Osteocyte (in vitro differentiated cells): ENCODE measurements around the gene PAPOLB. TPM values are rescaled to one million over a fixed set of nuclear protein-coding genes. Genes with fewer than 3 reads are reported as not detected.

Experiments
- DNase-seq: peaks from one replicate; pipeline ENCODE4 v3.0.0; 2021; ENCODE audit warnings: mixed read lengths; ENCODE audit not compliant: unreplicated experiment; ENCODE audit errors: extremely low spot score
- H3K27ac Mint-ChIP-seq: one replicate; pipeline ENCODE4 v1.8.0; 2021; ENCODE audit warnings: mild to moderate bottlenecking, mixed read lengths; ENCODE audit not compliant: unreplicated experiment
- H3K27me3 Mint-ChIP-seq: one replicate; pipeline ENCODE4 v1.8.0; 2021; ENCODE audit warnings: mixed read lengths; ENCODE audit not compliant: unreplicated experiment
- H3K36me3 Mint-ChIP-seq: one replicate; pipeline ENCODE4 v1.8.0; 2021; ENCODE audit warnings: mixed read lengths; ENCODE audit not compliant: unreplicated experiment
- H3K4me1 Mint-ChIP-seq: one replicate; pipeline ENCODE4 v1.8.0; 2021; ENCODE audit warnings: mixed read lengths; ENCODE audit not compliant: unreplicated experiment
- H3K4me3 Mint-ChIP-seq: one replicate; pipeline ENCODE4 v1.8.0; 2021; ENCODE audit warnings: mild to moderate bottlenecking, moderate library complexity, mixed read lengths; ENCODE audit not compliant: unreplicated experiment
- H3K9me3 Mint-ChIP-seq: one replicate; pipeline ENCODE4 v1.8.0; 2021; ENCODE audit warnings: mixed read lengths; ENCODE audit not compliant: unreplicated experiment
- CTCF ChIP-seq: fragments of 200-600 bp; sonication (generic); IDR thresholded peaks from 2 replicates; pipeline ENCODE4 v1.5.0; 2021; ENCODE audit warnings: antibody characterized with exemption, mild to moderate bottlenecking, moderate library complexity
- total RNA-seq: library from RNA; stranded (reverse); gene quantifications from 2 replicates; pipeline ENCODE4 v1.2.1, GENCODE V29; 2021

Gene PAPOLB
- total RNA-seq, 1 donor from 2014 or later: 0.13 TPM

DNA sequence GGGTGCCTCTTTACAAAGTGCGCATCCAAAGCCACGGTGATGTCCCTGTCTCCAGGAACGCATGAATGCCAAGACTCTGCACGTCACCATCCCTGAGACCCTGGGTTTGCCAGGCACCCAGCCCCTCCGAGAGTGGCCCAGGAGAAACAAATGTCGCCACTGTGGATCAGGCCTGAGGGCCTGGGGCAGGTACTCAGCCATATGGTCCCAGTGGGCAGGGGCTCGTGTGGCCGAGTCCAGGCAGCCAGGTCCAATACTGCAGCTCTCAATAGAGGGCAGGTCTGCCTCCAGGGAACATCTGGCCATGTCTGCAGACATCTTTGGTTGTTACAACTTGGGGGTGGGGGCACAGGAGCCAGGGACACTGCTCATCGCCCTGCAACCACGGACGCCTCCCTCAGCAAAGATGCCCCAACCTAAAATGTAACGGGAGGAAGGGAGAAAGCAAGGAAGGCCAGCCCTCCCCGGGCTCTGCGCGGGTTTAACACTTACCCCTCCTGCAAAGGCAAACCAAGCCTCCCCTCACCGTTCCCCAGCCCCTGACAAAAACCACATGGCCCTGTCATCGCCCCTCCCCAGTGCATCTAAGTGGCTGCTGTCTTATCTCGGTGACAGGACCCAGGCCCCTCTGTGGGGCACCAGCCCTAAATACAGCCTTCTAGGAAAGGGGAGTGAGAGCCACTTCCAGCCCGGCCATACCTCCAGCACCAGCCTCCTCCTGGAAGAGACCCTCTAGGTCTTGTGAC lies 10.3 kb upstream of the PAPOLB start:
- Mint-ChIP-seq H3K27me3 (no peaks in the 10 kb centered on the region), H3K9me3 (no peaks in the 10 kb centered on the region), H3K27ac (no peak overlapping the region), H3K4me3 (no peak overlapping the region), H3K4me1 (peaks cover 5% of the 10 kb centered on the region), H3K36me3 (no peaks in the 10 kb centered on the region)
- no peak for TF ChIP-seq CTCF
- no peak for DNase-seq

GRCh38 chr7:4871056-4871680 lies 9.3 kb upstream of the PAPOLB start:
- Mint-ChIP-seq H3K36me3 (no peaks in the 10 kb centered on the region), H3K27ac (no peak overlapping the region), H3K9me3 (no peaks in the 10 kb centered on the region), H3K27me3 (no peaks in the 10 kb centered on the region), H3K4me1 (peaks cover 5% of the 10 kb centered on the region), H3K4me3 (no peak overlapping the region)
- no peak for TF ChIP-seq CTCF
- DNase-seq: no peak

DNA sequence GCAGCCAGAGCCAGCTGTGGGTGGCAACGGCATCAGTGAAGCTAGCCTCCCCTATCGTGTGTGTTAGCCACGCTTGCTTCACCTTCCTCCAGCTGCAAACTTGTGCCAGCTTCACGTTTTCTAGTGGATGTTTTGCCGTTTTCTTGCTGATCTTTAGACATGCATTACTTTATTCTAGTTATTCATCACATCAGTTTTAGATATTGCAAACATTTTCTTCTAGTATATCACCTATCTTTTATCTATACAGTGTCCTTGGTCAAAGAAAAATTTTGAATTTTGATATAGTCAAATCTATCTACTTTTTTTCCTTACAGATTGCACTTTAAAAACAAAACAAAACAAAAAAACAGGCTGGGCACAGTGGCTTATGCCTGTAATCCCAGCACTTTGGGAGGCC lies 6.7 kb upstream of the PAPOLB start:
- no peak overlapping the region for H3K27ac Mint-ChIP-seq
- DNase-seq: no peak
- peaks cover 7% of the 10 kb centered on the region for H3K9me3 Mint-ChIP-seq
- H3K4me1 Mint-ChIP-seq: peaks cover 5% of the 10 kb centered on the region
- no peak overlapping the region for H3K4me3 Mint-ChIP-seq
- H3K27me3 Mint-ChIP-seq: peaks cover 12% of the 10 kb centered on the region
- no peaks in the 10 kb centered on the region for H3K36me3 Mint-ChIP-seq
- no peak for TF ChIP-seq CTCF

DNA sequence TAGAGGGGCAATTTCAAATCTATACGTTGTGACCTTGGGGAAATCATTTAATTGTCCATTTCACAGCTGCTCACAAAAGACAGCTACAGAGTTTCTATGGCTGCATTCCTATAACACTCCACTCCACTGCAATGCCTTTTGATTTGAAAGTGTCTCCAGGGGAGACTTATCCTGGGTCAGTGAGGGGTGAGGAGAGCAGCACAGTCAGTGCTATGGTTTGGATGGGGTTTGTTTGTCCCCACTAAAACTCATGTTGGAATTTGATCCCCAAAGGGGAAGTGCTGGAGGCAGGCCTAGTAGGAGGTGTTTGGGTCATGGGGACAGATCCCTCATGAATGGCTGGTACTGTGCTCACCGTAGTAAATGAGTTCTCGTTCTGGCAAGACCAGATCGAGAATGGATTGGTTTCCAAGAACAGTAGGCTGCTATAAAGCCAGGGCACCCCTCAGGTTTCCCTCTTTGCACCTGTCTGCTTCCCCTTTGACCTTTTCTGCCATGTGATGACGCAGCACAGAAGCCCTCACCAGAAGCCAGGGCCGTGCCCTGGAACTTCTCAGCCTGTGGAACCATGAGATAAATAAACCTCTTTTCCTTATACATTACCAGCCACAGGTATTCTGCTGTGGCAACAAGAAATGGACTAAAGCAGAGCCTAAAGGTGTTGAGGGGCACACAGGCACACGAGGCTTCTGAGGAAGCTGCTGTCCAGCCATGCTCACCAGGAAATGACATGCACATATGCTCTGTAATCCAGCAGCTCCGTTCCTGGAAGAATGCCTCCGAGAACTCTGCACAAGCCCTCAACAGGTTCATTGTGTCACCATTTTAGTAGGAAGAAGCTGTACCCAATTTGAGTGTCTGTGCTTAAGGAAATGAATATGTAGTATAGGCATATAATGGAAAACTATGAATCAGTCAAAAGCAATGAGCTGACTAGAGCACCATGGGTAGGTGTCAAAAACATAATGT lies 5.0 kb upstream of the PAPOLB start:
- no peaks in the 10 kb centered on the region for H3K36me3 Mint-ChIP-seq
- no peak overlapping the region for H3K4me3 Mint-ChIP-seq
- H3K9me3 Mint-ChIP-seq: peaks cover 15% of the 10 kb centered on the region
- H3K4me1 Mint-ChIP-seq: peaks cover 5% of the 10 kb centered on the region
- H3K27me3 Mint-ChIP-seq: peaks cover 12% of the 10 kb centered on the region
- no peak for TF ChIP-seq CTCF
- no peak for DNase-seq
- H3K27ac Mint-ChIP-seq: no peak overlapping the region

DNA sequence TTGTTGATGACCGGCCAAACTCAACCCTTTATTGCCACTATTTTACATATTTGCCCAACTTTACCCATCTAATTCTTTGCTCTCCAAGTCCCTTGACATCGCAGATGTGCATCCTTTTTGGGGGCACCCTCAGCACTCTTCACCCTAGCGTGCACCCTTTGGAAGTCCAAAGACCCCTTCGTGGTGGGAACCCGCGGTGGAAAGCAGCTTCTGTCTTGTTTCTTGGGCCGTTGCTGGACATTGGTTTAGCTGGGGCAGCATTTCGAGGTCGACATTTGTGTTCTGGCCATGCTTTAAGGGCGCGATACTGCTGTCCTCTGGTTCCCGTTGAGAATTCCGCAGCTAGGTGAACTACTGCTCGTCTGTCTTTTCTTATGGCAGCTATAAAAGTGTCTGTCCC lies 326 bp upstream of the PAPOLB start:
- no peak overlapping the region for H3K27ac Mint-ChIP-seq
- no peak for TF ChIP-seq CTCF
- no peaks in the 10 kb centered on the region for H3K4me1 Mint-ChIP-seq
- H3K36me3 Mint-ChIP-seq: no peaks in the 10 kb centered on the region
- H3K9me3 Mint-ChIP-seq: peaks cover 19% of the 10 kb centered on the region
- H3K27me3 Mint-ChIP-seq: peaks cover 23% of the 10 kb centered on the region
- H3K4me3 Mint-ChIP-seq: no peak overlapping the region
- DNase-seq: no peak
